ENCODE results near the gene SEMA3C.

SEMA3C gene

GRCh38 chr7:80824253-80824652, 94.6 kb downstream of the SEMA3C start:
- TF ChIP-seq POLR2A (IDR thresholded peaks at IDR 0.05; ENCODE audit: low read depth, low read length) = no peak
- no peak for TF ChIP-seq TAF1 (IDR thresholded peaks at IDR 0.05; ENCODE audit: low read depth, low read length)
- no peak for TF ChIP-seq POLR2AphosphoS5 (IDR thresholded peaks at IDR 0.05; ENCODE audit: low read depth, low read length)
- no peak for TF ChIP-seq POU2F2 (IDR thresholded peaks at IDR 0.05; ENCODE audit: low read depth, low read length)
- no peak for TF ChIP-seq SPI1 (IDR thresholded peaks at IDR 0.05; ENCODE audit: low read depth, low read length)
- TF ChIP-seq PAX5 (IDR thresholded peaks at IDR 0.05; ENCODE audit: insufficient read depth, low read length, severe bottlenecking) = no peak
- FAIRE-seq (no peak), DNase-seq (ENCODE audit: insufficient read length, low spot score) (no peak)

- no peak for DNase-seq (ENCODE audit: insufficient read length, low spot score)
- FAIRE-seq = no peak
- TF ChIP-seq PAX5 (IDR thresholded peaks at IDR 0.05; ENCODE audit: insufficient read depth, low read length, severe bottlenecking) (no peak), POLR2AphosphoS5 (IDR thresholded peaks at IDR 0.05; ENCODE audit: low read depth, low read length) (no peak), POLR2A (IDR thresholded peaks at IDR 0.05; ENCODE audit: low read depth, low read length) (no peak), SPI1 (IDR thresholded peaks at IDR 0.05; ENCODE audit: low read depth, low read length) (no peak), TAF1 (IDR thresholded peaks at IDR 0.05; ENCODE audit: low read depth, low read length) (no peak), POU2F2 (IDR thresholded peaks at IDR 0.05; ENCODE audit: low read depth, low read length) (no peak)
These were observed 95.8 kb downstream of the SEMA3C start for GRCh38 chr7:80823057-80823456.

- TF ChIP-seq POU2F2 (IDR thresholded peaks at IDR 0.05; ENCODE audit: low read depth, low read length) (no peak), PAX5 (IDR thresholded peaks at IDR 0.05; ENCODE audit: insufficient read depth, low read length, severe bottlenecking) (no peak), POLR2AphosphoS5 (IDR thresholded peaks at IDR 0.05; ENCODE audit: low read depth, low read length) (no peak), TAF1 (IDR thresholded peaks at IDR 0.05; ENCODE audit: low read depth, low read length) (no peak), SPI1 (IDR thresholded peaks at IDR 0.05; ENCODE audit: low read depth, low read length) (no peak), POLR2A (IDR thresholded peaks at IDR 0.05; ENCODE audit: low read depth, low read length) (no peak)
- DNase-seq (ENCODE audit: insufficient read length, low spot score) = no peak
- no peak for FAIRE-seq
These were observed 97.0 kb downstream of the SEMA3C start for GRCh38 chr7:80821771-80822319.

- FAIRE-seq (no peak), DNase-seq (ENCODE audit: insufficient read length, low spot score) (no peak)
- TF ChIP-seq SPI1 (IDR thresholded peaks at IDR 0.05; ENCODE audit: low read depth, low read length) = no peak
- no peak for TF ChIP-seq TAF1 (IDR thresholded peaks at IDR 0.05; ENCODE audit: low read depth, low read length)
- TF ChIP-seq POLR2A (IDR thresholded peaks at IDR 0.05; ENCODE audit: low read depth, low read length) = no peak
- no peak for TF ChIP-seq PAX5 (IDR thresholded peaks at IDR 0.05; ENCODE audit: insufficient read depth, low read length, severe bottlenecking)
- no peak for TF ChIP-seq POLR2AphosphoS5 (IDR thresholded peaks at IDR 0.05; ENCODE audit: low read depth, low read length)
- TF ChIP-seq POU2F2 (IDR thresholded peaks at IDR 0.05; ENCODE audit: low read depth, low read length) = no peak
These were observed 99.3 kb downstream of the SEMA3C start for GRCh38 chr7:80819503-80819902.

GRCh38 chr7:80818181-80818580, 100.7 kb downstream of the SEMA3C start:
- DNase-seq (ENCODE audit: insufficient read length, low spot score) (no peak), FAIRE-seq (no peak)
- TF ChIP-seq POLR2AphosphoS5 (IDR thresholded peaks at IDR 0.05; ENCODE audit: low read depth, low read length) = no peak
- TF ChIP-seq SPI1 (IDR thresholded peaks at IDR 0.05; ENCODE audit: low read depth, low read length) = no peak
- no peak for TF ChIP-seq PAX5 (IDR thresholded peaks at IDR 0.05; ENCODE audit: insufficient read depth, low read length, severe bottlenecking)
- no peak for TF ChIP-seq POLR2A (IDR thresholded peaks at IDR 0.05; ENCODE audit: low read depth, low read length)
- TF ChIP-seq POU2F2 (IDR thresholded peaks at IDR 0.05; ENCODE audit: low read depth, low read length) = no peak
- TF ChIP-seq TAF1 (IDR thresholded peaks at IDR 0.05; ENCODE audit: low read depth, low read length) = no peak

- no peak for TF ChIP-seq PAX5 (IDR thresholded peaks at IDR 0.05; ENCODE audit: insufficient read depth, low read length, severe bottlenecking)
- TF ChIP-seq POLR2A (IDR thresholded peaks at IDR 0.05; ENCODE audit: low read depth, low read length) = no peak
- no peak for TF ChIP-seq POLR2AphosphoS5 (IDR thresholded peaks at IDR 0.05; ENCODE audit: low read depth, low read length)
- TF ChIP-seq SPI1 (IDR thresholded peaks at IDR 0.05; ENCODE audit: low read depth, low read length) = no peak
- TF ChIP-seq TAF1 (IDR thresholded peaks at IDR 0.05; ENCODE audit: low read depth, low read length) = no peak
- TF ChIP-seq POU2F2 (IDR thresholded peaks at IDR 0.05; ENCODE audit: low read depth, low read length) = no peak
- FAIRE-seq (no peak), DNase-seq (ENCODE audit: insufficient read length, low spot score) (no peak)
These were observed 102.0 kb downstream of the SEMA3C start for GRCh38 chr7:80816806-80817205.

- DNase-seq (ENCODE audit: insufficient read length, low spot score) (no peak), FAIRE-seq (no peak)
- TF ChIP-seq POLR2AphosphoS5 (IDR thresholded peaks at IDR 0.05; ENCODE audit: low read depth, low read length) = no peak
- TF ChIP-seq TAF1 (IDR thresholded peaks at IDR 0.05; ENCODE audit: low read depth, low read length) = no peak
- no peak for TF ChIP-seq POU2F2 (IDR thresholded peaks at IDR 0.05; ENCODE audit: low read depth, low read length)
- TF ChIP-seq PAX5 (IDR thresholded peaks at IDR 0.05; ENCODE audit: insufficient read depth, low read length, severe bottlenecking) = no peak
- no peak for TF ChIP-seq POLR2A (IDR thresholded peaks at IDR 0.05; ENCODE audit: low read depth, low read length)
- TF ChIP-seq SPI1 (IDR thresholded peaks at IDR 0.05; ENCODE audit: low read depth, low read length) = no peak
These were observed 103.1 kb downstream of the SEMA3C start for GRCh38 chr7:80815733-80816132.

GRCh38 chr7:80809545-80809944, 109.3 kb downstream of the SEMA3C start:
- FAIRE-seq (no peak), DNase-seq (ENCODE audit: insufficient read length, low spot score) (no peak)
- no peak for TF ChIP-seq POLR2A (IDR thresholded peaks at IDR 0.05; ENCODE audit: low read depth, low read length)
- no peak for TF ChIP-seq PAX5 (IDR thresholded peaks at IDR 0.05; ENCODE audit: insufficient read depth, low read length, severe bottlenecking)

- DNase-seq (ENCODE audit: insufficient read length, low spot score) = no peak
- FAIRE-seq = no peak
These were observed 111.5 kb downstream of the SEMA3C start for GRCh38 chr7:80807166-80807900.

GRCh38 chr7:80806663-80807062, 112.2 kb downstream of the SEMA3C start:
- FAIRE-seq (no peak), DNase-seq (ENCODE audit: insufficient read length, low spot score) (no peak)
- TF ChIP-seq TAF1 (IDR thresholded peaks at IDR 0.05; ENCODE audit: low read depth, low read length) = no peak

More at GRCh38 chr7:80807166-80807900, 111.5 kb downstream of the SEMA3C start:
- TF ChIP-seq POLR2AphosphoS5 (IDR thresholded peaks at IDR 0.05; ENCODE audit: low read depth, low read length) (no peak), POLR2A (IDR thresholded peaks at IDR 0.05; ENCODE audit: low read depth, low read length) (no peak), POU2F2 (IDR thresholded peaks at IDR 0.05; ENCODE audit: low read depth, low read length) (no peak)
